GM18517 (cell line): ENCODE data around the gene ARAP3.
A peak's percentile ranks its signal among the peaks of the same experiment; 100 is the strongest.

Experiments
- ATAC-seq: cut with Tn5 transposase; IDR thresholded peaks from one replicate; pipeline ENCODE4 v1.9.1; 2021; ENCODE audit warnings: mild to moderate bottlenecking, moderate library complexity; ENCODE audit not compliant: unreplicated experiment

Gene ARAP3

DNA sequence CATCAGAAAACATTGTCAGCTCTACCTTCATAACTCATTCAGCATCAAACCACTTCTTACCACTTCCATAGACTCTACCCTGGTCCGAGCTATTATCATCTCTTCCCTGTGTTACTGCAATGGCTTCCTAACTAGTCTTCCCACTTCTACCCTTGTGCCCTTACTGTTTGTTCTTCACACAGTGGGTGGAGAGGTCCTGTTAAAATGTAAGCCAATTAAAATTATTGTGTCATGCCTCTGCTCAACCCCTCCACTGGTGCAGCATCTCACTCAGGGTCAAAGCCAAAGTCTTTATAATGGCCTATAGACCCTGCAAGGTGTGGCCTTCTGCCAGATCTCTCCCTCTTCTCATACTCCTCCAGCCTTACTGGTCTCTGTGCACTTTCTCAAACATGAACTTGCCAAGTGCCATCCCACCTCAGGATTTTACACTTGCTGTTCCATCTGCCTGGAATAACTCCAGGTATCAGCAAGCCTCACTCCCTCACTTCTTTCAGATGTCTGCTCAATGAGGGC lies 22.8 kb upstream of the ARAP3 start:
- no peak for ATAC-seq

DNA sequence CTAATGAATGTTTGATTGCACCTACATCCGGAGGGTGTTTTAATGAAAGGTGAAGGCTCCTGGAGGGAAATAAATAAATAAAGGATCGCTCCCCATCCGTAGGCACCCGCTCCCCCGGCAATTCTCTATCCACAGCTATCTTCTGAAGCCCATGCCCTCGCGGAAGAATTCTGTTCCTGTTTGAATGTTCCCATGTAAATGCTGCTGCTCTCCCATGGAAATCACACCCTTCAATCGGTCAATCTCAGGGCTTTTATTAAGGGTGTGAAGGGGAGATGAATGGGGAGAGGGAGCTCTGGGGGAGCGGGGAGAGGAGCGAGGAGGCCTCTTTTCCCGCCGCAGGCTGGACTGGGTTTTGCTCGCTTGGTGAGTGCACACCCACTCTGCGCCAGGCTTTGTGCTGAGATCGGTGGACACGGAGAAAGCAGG lies 21.1 kb upstream of the ARAP3 start:
- ATAC-seq, result no peak

DNA sequence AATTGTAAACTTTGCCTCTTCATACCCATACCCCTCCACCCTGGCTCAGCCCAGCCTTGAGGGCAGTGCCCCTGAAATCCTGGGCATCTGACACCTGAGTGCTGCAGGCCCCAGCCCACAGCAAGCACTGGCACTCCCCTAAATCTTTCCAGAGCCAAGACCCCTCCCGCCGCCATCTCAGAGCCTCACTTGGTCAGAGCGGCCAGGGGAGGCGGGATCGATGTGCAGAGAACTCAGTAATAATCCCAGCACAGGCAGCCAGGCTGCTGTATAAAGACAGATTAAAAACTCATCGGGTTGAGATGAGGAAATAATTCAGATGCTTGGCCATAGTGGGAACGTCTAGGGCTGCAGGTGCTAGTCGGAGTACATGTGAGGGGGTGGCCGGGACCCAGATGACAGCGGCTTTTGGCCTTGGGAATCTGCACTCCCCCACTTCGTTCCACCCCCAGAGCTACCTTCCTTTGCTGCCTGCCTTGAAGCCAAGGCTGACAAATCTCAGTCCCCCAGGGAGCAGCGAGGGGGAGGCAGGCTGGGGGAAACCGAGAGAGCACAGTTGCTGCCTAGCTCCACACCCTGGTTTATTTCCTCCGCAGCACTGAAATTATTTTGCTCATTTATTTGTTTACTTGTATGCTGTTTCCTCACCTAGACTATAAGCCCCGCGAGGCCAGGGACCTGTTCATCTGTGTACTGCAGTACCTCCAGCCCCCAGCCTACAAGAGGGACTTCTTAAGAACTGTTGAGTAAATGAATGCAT lies 19.5 kb upstream of the ARAP3 start:
- peak; percentile 68 for ATAC-seq

DNA sequence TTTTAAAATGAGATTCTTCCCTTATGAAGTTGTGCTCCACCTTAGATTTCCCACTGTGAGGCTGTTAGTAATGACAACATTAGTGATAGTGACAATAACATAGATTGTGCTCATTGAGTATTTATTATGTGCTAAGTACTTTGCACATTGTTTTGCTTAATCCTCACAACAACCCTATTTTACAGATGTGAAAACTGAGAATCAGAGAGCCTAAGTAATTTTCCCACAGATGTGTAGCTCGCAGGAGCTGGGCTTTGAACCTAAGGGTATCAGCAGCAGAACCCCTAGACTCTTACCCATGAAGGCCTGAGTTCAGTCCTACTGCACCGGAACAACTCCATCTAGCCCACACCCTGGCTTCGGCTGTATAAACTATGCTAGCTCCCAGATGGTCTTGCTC lies 15.6 kb upstream of the ARAP3 start:
- ATAC-seq, result no peak

DNA sequence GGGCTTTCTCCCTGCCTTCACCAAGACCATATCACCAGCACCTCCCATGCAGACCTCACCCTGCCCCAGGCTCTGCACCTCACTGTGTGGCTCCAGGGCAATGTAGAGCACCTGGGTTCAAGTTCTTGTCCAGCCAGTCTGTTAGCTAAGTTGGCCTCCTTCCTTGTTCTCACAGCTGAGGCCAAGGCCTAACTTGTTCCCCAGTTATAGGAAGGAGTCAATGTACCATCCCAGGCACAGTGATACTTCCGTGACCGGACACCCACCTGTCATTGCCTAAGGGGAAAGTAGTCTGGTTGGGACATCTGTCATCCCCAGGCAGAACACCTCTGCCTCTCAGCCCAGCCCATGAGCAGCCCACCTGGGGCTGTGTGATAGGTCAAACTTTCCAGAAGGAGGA lies 14.4 kb upstream of the ARAP3 start:
- no peak for ATAC-seq

DNA sequence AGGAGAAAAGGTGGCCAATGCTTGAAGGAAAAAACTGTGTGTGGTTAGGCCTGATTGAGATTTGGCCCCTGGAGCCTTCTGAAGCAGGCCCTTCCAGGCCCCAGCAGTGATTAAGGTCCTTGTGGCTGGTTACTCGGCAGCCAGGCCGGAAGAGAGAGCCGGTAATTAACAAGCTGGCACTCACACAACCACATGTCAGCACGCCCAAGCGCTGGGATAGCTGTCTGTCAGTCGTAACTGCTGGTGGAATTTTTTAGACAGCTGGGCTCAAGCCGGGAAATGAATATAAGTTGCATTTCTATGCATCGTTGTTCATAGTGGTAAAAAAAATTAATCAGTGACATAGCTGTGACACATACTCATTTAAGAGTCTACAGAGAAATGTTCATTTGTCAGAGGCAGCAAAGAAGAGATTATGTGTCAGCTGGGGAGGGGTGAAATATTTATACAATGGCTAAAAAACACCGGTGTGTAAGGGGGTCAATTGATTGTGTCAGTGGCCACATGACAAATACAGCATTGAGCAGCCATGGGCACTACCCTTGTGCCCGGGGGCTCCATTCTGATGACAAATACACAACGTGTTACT lies 13.7 kb upstream of the ARAP3 start:
- ATAC-seq, result no peak

DNA sequence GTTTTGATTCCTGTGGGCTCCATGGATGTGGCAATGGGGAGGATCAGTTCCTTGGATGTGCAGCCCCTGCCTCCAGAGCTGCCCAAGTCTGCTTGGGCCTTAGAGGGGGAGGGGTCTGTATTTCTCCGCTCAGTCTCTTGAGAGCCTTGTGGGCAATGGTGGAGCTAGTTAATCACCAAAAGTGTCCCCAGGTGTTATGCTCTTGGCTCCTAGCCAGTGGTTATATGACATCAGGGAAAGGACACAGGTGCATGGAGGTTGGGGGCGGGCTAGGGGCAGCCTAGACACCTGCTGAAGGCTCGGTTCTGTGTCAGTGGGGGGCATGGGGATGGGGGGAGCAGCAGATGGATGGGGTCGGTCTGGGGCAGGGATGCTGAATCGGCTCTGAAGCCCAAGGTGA lies 12.4 kb upstream of the ARAP3 start:
- ATAC-seq, result no peak

DNA sequence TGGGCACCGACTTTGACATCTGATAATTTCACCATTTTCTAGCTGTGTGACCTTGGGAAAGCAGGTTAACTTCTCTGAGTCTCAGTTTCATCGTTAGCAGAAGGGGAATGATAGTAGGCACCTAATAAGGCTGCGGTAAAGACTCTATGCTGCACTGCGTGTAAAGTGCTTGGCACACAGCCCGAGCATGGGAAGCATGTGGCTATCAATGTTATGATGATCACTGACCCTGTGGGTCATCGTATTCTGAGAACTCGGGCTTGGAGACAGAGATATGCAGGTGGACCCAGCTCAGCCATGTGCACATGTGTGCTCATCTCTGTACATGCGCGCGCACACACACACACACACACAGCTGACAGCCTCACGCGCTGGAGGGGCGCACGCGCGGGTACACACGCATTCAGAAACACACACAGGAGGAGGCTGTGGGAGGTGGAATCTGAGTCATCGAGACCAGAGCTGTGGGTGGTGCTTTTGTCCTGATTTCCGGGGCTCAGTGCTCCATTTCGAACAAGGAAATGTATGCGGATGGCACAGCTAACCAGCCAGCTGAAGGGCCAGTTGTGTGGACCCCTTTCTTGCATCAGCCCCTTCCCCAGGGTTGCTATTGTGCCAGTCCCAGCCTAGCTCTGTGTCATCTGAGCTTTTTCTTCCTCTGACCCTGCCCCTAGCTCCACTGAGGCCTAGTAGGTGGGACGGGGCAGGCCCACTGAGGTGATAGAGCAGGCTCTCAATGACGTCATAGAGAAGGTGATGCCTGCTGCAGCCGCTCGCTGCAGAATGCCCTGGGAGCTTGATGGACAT lies 11.1 kb upstream of the ARAP3 start:
- ATAC-seq, result no peak

DNA sequence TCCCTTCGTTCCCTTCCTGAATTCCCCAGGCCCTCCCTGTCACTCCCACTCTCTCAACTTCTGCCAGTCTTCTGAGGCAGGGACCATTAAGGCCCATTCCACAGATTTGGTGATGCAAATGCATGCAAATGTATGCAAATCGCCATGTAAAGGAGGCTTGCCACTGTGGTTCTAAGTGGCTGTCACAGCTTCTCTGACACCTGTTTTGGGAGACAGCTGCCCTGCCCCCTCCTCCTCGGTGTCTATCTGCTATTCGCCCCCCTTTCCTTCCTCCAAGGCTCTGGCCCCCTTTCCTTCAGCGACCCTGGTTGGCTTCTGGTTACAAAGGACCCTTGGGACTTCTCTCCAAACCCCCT lies 10.5 kb upstream of the ARAP3 start:
- ATAC-seq, result no peak

DNA sequence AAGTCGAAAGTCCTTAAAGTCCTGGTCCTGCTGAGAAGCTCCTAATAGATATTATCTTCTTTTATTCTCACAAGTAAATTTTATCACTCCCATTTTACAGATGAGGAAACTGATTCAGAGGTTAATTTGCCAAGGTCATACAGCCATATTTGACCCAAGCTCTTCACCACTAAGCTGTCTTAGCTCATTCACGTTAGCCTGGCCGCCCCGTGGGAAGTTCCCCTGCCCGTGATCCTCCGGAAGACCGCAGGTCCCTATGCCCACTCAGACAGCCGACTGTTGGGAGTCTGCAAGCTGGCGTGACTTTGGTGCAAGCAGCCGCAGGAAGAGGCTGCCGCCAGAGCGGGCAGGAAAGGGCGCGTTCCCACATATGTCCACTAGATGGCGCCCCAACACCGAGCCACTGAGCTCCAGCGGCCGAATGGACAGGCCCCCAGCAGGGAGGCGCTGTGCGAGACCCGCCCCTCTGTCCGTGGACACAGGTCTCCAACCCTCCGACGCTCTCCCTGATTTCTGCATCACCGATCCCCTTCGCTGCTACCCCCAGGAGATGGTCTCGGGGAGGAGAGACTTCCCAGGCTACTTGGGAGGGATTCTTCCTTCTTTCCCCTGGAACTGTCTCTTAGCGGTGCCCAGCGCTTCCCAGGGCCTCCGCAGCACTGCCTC lies 10.0 kb upstream of the ARAP3 start:
- ATAC-seq, result peak; percentile 89

DNA sequence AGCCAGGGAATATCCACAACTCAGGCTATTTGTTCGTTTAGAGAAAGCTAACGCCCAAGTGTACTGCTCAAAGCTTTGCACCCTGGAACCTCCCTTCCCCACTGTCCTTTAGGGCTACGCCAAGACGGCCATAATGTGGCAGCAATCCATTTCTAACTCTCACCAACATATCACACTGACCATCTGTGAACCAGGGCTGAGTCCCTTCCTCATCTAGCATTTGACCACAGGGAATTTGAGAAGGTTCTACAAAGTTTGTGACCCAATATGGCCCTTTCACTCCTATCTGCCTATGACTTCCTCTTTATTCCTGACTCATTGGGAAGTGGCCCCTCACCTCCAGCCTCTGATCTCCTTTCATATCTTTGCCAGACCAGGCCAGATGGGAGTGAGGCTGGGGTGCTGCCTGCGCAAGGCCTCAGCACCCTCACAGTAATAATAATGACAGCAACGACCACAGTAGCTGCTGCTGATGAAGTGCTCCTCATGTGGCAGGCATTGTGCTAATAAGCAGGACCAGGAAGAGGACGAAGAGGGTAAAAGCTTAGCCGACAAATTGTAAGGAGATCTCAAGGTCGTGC lies 9.3 kb upstream of the ARAP3 start:
- no peak for ATAC-seq

DNA sequence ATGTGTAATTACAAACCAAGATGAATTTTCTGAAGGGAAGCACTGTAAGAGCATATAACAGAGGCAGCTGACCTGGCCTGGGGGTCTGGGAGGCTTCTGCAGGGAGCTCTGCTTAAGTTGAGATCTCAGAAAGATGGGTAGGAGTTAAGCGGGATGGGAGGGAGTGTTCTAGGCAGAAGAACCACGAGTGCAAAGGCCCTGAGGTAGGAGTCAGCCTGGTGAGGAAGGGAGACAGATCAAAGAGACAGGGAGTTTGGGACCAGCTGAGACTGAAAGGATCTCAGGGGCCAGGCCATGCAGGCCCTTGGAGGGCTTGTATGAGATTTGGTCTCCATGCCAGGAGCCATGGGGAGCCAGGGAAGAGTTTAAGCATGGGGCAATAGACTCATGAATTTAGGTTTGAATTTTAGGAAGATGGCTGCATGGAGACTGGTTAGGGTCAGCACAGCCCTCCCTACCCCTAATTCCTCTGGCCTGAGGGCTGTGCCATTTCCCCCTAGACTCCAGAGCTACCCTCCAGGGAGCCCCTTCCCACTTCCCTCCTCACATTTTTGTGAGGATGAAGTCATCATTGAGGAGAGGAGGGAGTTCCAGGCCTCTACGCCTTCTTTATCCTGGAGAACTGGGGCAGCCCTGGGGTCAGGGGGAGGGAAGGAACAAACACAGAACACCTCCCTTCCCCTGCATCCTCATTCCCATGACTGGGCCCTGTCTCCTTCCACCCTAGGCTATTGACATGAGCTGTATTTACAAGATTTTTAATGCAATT lies 4.8 kb upstream of the ARAP3 start:
- ATAC-seq, result no peak

DNA sequence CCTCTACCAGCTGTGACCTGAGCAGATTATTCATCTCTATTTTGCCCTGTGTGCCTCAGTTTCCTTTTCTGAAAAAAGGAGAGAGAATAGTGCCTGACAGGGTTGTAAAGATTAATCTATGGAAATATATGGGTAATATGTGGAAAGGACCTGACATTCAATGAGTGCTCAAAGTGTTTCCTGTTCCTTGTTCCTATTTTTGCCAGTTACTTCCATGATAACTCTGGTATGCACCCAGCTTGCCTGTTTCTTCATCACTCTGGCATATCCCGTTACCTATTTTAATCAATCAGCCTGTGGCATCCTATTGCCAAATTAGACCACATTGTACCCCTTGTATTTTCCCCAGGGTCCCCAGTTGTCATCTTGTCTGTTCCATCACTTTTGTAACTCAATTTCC lies 3.6 kb upstream of the ARAP3 start:
- no peak for ATAC-seq

DNA sequence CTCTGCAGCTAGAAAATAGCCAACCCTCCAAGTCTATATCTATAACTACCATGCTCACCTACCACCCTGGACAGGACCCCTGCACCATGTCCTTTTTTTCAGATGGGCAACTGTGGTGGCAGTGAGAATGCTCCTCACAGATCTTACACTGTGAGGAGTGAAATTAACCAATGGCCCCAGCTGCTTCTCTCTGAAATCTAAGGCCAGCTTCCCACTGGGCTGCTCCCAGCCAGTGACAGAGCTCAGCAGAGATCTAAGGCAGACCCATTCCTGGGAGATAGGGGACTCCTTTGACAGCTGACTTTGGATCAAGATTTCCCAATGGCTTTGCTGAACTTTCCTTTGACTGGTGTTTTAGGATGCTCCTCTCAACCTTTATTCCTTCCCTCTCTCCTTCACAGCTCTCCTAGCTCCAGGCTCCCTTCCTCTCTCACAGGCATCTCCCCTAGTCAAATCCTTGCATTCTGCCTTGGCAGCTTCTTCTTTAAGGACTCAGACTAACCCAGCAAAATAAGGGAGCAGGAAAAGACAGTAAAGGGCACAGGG lies 1.6 kb upstream of the ARAP3 start:
- no peak for ATAC-seq

DNA sequence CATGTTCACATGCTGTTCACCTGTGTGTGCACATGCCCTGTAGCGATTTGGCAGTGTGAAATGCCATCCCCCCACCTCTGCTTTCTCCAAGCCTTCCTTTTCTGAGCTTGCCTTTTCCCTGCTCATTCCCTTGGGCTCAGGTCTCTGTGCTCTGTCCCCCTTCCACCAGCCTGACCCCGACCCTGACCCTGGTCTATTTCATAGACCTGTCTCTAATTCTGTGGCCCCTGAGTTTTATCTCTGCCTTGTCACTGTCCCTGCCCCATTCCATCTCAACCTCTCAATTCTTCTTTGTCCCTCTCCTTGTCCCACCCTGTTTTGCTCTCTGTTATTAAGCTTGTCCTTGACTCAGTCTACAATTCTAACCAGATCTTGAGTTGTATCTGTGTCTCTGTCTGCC lies 735 bp downstream of the ARAP3 start:
- no peak for ATAC-seq

DNA sequence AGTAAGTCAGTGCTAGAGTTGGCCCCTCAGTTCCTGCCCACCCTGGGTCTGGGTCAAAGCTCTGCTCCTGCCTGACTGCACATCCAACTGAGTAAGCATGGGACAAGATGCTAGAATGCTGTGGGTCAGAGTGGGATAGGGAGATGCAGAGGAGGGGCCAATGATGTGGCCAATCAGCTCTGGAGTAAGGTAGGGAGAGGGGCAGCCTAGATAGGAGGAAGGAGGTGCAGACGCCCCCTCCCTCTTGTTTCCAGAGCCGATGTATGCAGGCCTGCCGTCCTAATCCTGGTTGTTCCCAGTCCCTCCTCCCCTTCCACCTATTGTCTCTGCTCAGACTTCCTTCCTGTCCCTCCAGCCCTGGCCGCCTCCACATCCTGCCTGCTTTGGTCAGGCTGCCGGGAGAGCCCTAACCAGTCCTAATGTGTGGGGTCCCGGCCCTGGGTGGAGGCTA lies 1.3 kb downstream of the ARAP3 start:
- no peak for ATAC-seq

DNA sequence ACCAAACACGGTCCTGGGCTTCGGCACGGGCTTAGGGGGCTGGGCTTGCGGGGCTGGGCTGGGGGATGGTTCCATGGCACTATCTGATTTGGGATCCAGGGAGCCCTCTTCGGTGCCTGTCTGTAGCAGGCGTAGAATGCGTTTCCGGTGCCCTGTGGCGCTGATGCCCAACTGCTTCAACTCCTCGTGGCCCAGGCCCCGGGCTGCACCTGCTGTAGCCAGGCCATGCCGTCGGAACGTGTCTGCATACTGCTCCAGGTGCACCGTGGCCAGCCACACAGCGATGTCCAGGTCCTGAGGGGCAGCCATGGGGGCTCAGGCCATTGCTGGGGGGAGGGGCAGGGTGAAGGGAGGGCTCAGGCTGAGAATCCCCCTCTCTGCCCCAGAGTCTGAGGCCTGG lies 1.9 kb downstream of the ARAP3 start:
- ATAC-seq, result no peak

DNA sequence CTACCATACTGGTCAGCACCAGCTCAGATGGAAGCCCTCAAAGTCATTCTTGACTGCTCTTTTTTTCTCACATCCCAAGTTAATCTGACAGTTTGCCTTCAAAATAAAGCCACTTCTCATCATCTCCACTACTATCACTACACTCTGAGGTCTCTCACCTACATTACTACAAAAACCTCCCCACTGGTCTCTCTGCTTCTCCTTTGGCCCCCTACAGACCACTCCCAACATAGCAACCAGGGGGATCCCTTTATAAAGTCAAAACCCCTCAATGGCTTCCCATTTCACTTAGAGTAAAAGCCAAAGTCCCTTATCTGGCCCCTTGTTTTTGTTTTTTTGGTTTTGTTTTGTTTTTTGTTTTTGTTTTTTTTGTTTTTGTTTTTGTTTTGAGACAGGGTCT lies 4.6 kb downstream of the ARAP3 start:
- no peak for ATAC-seq

DNA sequence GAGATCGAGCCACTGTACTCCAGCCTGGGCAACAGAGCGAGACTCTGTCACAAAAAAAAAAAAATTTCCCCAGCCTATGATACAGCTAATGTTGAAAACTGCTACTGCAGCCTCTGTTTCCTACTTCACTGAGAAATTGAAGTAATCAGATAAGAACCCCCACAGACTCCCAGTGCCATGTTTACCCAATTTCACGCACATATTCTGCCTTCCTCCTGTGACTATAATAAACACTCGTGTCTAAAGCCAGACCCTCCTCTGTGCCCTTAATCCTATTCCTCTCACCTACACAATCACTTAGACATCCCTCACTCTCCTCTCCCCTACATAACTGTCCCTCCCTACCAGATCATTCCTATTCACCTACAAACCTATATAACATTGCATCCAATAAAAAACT lies 6.4 kb downstream of the ARAP3 start:
- no peak for ATAC-seq

DNA sequence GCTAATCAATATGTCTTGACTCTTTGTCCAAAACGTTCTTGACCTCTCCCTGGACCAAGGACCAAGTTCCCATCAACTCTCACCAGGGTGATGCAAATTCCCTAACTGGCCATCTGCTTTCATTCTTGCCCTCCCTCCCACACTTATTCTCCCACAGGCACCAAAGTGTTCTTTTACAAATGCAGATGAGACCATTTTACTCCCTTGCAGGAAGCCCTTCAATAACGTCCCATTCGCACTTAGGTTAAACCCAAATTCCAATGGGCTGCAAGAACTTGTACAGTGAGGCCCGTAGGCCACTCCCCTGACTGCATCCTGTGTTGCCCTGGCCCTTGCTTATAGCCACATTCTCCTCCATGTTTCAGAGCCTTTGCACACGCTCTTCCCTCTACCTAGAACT lies 7.3 kb downstream of the ARAP3 start:
- no peak for ATAC-seq
